ENCODE data around the gene BTG2.
"Not testable (repeated sequence)": the region's sequence is repeated elsewhere in the genome, so short reads cannot be mapped to it uniquely, and the experiment has no call there.

Gene BTG2

GRCh38 chr1:203304919-203305808, at the start of gene BTG2:
TSS of gene BTG2 (plus strand) at chr1:203305519. CDS start at chr1:203305607, 88 bp downstream.
- peak; percentile 90 for DNase-seq

GRCh38 chr1:203256636-203257035, 48.7 kb upstream of the BTG2 start:
- peak; percentile 28 for DNase-seq

- no peak for DNase-seq
Measured at GRCh38 chr1:203263496-203263895, 41.8 kb upstream of the BTG2 start.

GRCh38 chr1:203264052-203264501, 41.2 kb upstream of the BTG2 start:
- DNase-seq: no peak

- no peak for DNase-seq
Measured at GRCh38 chr1:203265541-203265940, 39.8 kb upstream of the BTG2 start.

- not testable (repeated sequence) for DNase-seq
Measured at GRCh38 chr1:203266140-203266539, 39.2 kb upstream of the BTG2 start.

GRCh38 chr1:203267347-203267846, 37.9 kb upstream of the BTG2 start:
- DNase-seq: peak; percentile 81

GRCh38 chr1:203267912-203268311, 37.4 kb upstream of the BTG2 start:
- no peak for DNase-seq

GRCh38 chr1:203268901-203269653, 36.2 kb upstream of the BTG2 start:
- no peak for DNase-seq

- DNase-seq: no peak
Measured at GRCh38 chr1:203269654-203270020, 35.7 kb upstream of the BTG2 start.

GRCh38 chr1:203270448-203270847, 34.9 kb upstream of the BTG2 start:
- DNase-seq: no peak

GRCh38 chr1:203271018-203271743, 34.1 kb upstream of the BTG2 start:
- peak; percentile 74 for DNase-seq

GRCh38 chr1:203271962-203272632, 33.2 kb upstream of the BTG2 start:
- DNase-seq: no peak

- DNase-seq: no peak
Measured at GRCh38 chr1:203272633-203273205, 32.6 kb upstream of the BTG2 start.

GRCh38 chr1:203273206-203273868, 32.0 kb upstream of the BTG2 start:
- DNase-seq: peak; percentile 93

GRCh38 chr1:203273869-203274602, 31.3 kb upstream of the BTG2 start:
- no peak for DNase-seq

- DNase-seq: no peak
Measured at GRCh38 chr1:203274603-203275381, 30.5 kb upstream of the BTG2 start.

- no peak for DNase-seq
Measured at GRCh38 chr1:203275656-203276272, 29.6 kb upstream of the BTG2 start.

GRCh38 chr1:203276408-203276807, 28.9 kb upstream of the BTG2 start:
- no peak for DNase-seq
